ENCODE data around the gene NDUFB8.

GRCh38 chr10:100508266-100508665, 21.4 kb downstream of the NDUFB8 start:
- TF ChIP-seq CTCF (IDR thresholded peaks at IDR 0.05) = no peak
- no peak for TF ChIP-seq POLR2A (IDR thresholded peaks at IDR 0.05)

Data from esophagus squamous epithelium (tissue), 4 donors.